Smooth muscle cell of the brain vasculature (primary cell): ENCODE results near the gene NBL1.
A peak's percentile ranks its signal among the peaks of the same experiment; 100 is the strongest.

Experiments used
- DNase-seq: peaks from one replicate; pipeline ENCODE4 v3.0.0-alpha.2; 2012; ENCODE audit warnings: low read depth, low spot score

The NBL1 gene

GRCh38 chr1:19643602-19644394 lies at the start of gene NBL1:
Gene NBL1, plus strand, starts transcription at chr1:19644311. Its CDS starts 10,720 bp downstream, at chr1:19655031.
- DNase-seq = no peak

- DNase-seq = no peak
Observed at GRCh38 chr1:19596065-19596713, 47.9 kb upstream of the NBL1 start.

- DNase-seq = peak; percentile 87
Observed at GRCh38 chr1:19596714-19597495, 47.2 kb upstream of the NBL1 start.

DNA sequence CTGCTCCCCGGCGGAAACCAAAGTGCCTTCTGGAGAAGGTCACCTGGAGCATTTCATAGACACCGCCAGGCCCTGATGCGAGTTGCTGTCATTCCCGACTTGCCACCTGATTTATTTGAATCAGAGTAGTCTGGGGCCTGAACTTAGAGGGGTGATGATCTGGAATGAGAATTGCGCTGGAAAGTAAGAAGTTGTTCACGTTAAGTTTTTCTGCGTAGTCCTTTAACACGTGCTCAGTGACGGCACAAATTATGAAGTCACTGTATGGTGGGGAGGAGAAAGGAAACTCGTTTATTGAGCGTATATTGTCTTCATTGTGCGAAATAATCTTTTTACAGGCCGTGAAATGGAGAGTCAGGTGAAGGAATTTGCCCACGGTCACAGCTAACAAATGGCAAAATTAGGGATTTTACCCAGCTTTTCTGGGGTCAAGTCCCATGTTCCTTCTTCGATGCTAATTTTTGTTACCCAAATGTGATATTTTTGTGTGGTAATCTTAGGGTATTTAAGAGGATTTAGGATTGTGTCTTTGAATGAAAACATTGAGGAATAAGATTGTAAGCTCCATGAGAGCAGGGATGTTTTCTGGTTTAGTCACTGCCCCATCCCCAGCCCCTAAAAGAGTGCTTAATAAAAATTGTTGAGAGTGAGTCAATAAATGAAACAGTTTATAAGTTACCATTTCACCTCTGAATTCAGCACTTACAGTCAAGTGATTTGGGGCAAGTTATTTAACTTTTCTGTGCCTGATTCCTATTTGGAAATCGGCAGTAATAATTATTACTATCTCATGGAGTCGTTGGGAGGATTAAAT lies 46.4 kb upstream of the NBL1 start:
- no peak for DNase-seq

- no peak for DNase-seq
Observed at GRCh38 chr1:19599810-19600209, 44.3 kb upstream of the NBL1 start.

DNA sequence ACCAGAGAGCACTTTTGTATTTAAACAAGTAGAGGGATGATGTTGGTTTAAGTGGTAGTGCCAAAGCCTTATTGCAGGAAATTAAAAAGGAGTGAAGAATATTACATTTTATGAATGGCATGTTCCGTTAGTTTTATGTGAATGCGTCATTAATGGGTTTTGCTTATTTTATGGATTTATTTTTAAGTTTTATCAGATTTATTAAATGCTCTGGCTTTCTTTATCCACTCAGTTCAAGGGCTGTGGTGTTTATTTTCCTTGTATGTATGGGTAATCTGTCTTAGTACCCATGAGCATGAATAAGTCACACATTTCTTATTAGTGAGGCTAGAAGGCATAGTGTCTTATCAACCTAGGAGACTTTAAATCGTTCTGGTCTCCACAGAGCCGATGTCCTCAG lies 41.6 kb upstream of the NBL1 start:
- DNase-seq = no peak

DNA sequence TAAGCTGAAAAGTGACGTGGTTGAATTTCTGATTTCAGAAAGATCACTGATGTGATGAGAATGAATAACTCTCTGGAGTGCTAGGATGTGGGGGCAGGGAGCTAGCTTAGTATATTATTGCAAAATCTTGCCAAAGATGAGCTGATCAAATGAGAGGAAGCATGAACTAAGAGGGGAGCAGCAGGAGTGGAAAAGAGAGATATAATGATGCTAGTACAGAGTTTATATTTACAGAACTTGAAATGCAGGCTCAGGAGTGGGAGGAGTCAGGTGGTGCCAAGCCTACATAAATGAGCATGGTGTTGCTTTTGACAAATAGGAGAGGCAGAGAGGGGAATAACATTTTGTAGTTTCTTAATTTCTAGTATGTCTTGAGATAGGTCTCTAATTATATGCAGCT lies 38.1 kb upstream of the NBL1 start:
- no peak for DNase-seq

DNA sequence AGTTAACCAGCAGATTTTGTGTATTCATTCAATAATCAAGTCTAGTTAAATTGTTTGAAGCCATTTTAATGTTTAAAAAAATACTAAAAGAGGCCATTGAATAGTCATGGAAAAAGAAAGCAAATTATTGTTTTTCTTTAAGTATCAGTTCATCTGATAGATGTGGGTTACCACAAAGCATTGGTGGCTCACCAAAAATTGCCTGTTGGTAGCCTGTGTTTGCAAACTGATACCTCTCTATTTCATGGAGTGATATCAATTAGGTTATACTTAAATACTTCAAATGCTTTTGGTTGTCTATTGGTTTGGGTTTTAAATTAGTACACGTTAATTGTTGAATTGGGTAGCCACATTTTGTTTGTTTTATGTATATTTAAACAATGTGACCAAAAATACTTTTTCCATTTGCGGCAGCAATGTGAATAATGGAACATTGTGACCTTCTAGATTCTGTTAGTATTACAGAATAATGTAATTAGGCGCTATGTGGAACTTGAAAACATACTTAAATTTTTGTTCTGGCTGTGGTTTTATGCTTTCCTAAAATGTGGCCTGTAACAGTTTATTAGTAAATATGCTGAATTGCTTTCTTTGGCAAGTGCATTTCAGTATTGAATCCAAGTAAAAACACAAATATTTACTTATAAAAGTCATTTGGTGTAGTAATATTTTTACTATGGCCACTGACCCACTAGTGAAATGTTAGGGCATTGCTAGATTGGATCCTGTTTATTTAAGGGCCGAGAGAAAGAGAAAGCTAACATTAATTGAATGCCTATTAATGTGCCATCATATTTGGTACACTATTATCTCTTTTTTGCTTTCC lies 37.1 kb upstream of the NBL1 start:
- DNase-seq = no peak

- no peak for DNase-seq
Observed at GRCh38 chr1:19608232-19608631, 35.9 kb upstream of the NBL1 start.

DNA sequence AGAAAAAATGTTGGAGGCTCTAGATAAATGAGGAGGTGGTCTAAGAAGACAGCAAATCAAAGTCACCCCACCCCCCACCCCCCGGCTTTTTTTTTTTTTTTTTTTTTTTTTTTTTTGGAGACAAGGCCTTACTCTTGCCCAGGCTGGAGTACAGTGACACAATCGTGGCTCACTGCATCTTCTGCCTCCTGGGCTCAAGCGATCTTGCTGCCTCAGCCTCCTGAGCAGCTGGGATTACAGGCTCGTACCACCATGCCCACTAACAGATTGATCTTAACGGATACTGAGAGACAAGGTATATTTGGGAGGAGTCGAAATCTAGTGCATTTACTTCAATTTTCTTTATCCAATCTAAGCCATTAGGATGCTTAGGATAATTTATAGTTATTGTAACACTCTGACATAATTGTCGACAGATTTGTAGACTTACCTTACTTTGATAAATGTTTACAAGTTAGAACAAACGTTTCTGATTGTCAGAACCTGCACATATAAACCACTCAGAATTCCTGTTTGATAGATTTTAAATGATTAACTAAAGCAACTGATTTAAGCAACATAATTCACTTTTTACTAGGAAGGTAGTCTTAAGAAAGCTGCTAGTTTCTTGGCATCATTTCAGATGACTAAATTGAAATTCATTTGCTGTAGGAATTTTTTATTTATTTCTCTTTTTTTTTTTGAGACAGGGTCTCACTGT lies 33.7 kb upstream of the NBL1 start:
- no peak for DNase-seq

DNA sequence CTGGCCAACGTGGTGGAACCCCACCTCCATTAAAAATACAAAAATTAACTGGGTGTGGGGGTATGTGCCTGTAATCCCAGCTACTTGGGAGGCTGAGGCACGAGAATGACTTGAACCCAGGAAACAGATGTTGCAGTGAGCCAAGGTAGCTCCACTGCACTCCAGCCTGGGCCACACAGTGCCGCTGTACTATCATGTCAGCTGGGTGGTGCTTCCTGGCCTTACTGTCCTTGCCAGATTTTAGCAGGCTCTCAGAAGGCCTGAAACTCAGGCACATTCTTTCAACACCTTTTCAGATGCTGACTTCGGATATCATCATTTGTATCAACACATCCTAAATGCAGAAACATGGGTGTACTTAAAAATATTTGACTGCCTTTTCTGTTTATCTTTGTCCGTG lies 31.6 kb upstream of the NBL1 start:
- no peak for DNase-seq

DNA sequence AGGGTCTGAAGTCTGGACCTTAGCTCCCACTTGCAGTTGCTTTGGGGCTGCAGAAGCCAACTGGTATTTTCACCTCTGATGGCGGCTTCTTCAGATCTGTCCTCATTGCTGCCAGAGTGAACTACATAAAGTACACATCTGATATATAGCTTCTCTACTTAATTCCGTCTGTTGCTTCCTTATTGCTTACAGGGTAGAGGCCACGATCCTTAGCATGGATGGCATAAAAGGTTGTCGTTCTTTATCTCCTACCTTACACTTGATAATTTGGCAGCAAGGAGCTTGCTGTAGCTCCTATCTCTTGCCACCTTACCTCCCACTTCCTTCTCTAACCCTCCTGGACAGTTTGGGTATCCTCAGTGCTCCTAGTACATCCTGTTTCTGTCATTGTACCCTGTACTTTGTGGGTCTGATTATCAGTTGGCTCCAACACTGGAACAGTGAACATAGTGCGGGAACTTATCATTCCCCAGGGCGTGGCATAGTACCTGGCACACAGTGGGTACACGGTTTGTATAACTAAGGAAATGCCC lies 30.9 kb upstream of the NBL1 start:
- no peak for DNase-seq

- DNase-seq = no peak
Observed at GRCh38 chr1:19615438-19615837, 28.7 kb upstream of the NBL1 start.

DNA sequence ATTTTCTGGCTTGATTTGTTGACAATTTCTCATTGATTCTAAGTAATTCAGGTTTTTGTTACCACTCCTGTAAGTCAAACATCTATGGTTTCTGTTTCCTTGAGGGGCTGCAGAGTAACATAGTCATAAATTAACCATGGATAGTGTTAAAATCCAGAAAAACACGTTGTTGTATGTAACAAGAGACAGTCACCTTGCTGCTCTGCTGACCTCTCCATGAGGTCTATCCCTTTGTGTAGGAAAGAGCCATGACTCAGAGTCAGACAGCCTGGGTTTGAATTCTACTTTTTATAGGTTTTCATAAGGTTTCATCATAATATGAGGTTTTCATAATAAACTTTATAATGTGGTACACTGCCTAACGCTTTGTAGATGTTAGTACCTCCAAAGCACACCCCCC lies 27.6 kb upstream of the NBL1 start:
- DNase-seq = no peak

DNA sequence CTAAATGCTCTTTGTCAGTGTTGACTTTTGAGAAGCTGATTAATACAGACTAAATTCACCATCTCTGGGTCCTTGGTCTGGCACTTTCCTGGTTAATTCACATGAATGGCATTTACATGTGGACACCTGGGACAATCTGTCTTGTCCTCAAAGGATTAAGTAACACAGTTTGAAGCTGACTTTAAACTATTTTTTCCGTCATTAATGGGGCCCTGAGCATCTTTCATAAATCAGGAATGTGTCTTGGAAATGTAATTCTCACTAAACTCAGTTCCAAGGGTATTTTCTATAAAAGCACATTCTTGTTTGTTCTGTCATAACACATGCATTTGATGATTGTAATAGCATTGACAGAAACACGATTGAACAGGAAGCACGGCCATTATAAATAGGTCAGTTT lies 26.7 kb upstream of the NBL1 start:
- DNase-seq = no peak

DNA sequence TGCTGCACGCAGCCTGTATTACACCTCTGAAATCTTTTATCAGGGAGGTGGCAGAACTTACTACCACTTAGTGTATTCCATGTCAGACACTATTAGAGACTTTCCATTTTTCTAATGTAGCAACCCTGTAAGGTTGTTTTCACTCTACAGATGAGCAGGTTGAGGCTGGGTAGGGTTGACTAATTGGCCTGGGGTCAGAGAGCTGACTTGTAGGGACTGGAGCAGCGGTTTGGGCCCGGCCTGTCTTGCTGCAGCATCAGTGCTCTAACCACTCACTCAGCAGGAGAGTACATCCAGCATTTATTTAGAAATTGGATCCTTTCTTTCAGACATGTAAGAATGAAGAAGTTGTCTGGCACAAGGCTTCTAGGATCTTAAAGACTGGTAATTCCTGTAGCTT lies 25.7 kb upstream of the NBL1 start:
- no peak for DNase-seq

DNA sequence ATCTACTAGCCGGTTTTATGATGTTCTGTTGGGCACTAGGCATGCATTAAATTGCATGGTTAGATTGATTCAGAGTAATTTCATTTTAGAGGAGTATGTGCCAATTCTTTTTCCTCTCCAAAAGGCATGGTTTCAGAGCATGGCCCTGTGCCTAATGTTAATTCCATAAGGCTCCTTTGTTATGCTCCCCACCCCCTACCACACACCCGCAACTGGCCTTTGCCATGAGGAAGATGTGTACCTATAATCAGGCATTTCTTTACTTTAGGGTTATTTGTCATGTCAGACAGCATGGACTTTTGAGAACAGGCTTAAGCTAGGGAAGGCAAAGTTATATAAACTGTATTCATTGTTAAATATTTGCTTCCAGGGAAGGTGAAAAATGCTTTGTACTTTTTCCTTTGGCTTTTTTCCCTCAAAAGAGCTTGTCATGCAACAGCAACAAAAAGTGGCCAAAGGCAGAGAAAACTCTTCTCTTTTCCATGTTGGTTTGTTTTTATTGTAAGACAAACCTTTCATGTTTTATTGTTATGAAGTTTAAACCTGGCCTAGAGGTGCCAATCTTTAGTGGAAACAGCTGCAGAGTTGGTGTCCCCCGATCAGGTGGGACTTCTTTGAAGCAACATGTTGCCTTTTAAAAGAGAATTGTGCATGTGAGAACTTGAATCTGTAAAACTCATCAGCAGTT lies 24.3 kb upstream of the NBL1 start:
- no peak for DNase-seq

DNA sequence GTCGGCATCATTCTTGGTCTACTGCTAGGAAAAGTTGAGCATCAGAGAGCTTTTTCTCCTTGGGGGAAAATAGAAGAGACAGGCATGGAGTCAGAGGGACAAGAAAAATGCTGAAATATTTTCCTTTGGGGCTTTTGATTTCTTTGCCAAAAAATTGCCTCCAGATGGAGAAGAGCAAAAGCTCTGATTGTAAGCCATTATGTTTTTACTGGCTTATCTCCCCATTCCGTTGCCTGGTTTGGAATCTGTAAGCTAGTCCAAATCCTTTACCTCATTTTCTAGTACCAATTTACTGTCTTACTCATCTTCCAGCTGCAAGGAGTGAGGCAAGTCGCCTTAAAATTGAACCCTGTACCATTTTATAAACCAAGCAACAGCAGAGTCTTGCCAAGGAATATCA lies 23.3 kb upstream of the NBL1 start:
- DNase-seq = no peak

DNA sequence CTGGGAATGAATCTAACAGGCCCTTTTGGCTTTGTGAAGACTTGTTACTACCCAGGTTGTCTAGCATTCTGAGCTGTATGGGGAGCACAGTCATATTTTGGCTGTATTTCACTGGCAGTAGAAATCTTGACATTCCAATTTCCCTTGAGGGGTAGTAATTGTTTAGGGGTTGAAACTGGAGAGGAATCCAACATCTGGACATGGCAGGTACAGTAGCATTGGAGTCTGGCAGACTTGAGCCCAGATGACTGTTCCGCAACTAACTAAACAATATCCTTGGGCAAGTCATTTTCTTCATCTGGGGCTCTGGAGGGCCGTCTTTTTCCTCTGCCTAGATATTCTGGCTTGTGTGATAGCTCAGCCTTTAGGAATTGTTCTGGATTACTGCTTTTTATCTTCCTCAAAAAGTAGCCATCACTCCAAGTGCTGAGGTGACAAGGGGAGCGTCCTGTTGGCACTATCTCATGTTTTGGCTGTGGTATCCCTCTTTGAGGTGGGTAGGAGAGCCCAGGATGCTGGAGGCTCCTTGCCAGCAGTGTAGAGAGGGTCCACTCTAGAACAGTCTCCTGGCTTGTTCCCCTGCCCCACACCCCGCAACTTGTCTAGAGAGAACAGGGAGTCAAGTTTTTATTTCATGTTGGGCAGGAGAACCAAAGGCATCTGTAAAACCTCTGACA lies 22.7 kb upstream of the NBL1 start:
- DNase-seq = no peak
